Endothelial cell (in vitro differentiated cells): ENCODE data around the gene PACRG. TPM values are rescaled to one million over a fixed set of nuclear protein-coding genes. Genes with fewer than 3 reads are reported as not detected.

Source experiments
- DNase-seq: peaks from one replicate; pipeline ENCODE4 v3.0.0; 2021; ENCODE audit warnings: low spot score
- H3K27ac Mint-ChIP-seq: one replicate; pipeline ENCODE4 v1.8.0; 2021; ENCODE audit warnings: mixed read lengths, inconsistent platforms; ENCODE audit not compliant: unreplicated experiment
- H3K27me3 Mint-ChIP-seq: one replicate; pipeline ENCODE4 v1.8.0; 2021; ENCODE audit warnings: mild to moderate bottlenecking, moderate library complexity, mixed read lengths, inconsistent platforms; ENCODE audit not compliant: unreplicated experiment
- H3K36me3 Mint-ChIP-seq: one replicate; pipeline ENCODE4 v1.8.0; 2021; ENCODE audit warnings: mild to moderate bottlenecking, low read depth, mixed read lengths, inconsistent platforms; ENCODE audit not compliant: unreplicated experiment
- H3K4me1 Mint-ChIP-seq: one replicate; pipeline ENCODE4 v1.8.0; 2021; ENCODE audit warnings: mild to moderate bottlenecking, mixed read lengths, inconsistent platforms; ENCODE audit not compliant: unreplicated experiment
- H3K4me3 Mint-ChIP-seq: one replicate; pipeline ENCODE4 v1.8.0; 2021; ENCODE audit warnings: mild to moderate bottlenecking, mixed read lengths, inconsistent platforms; ENCODE audit not compliant: unreplicated experiment
- H3K9me3 Mint-ChIP-seq: one replicate; pipeline ENCODE4 v1.8.0; 2021; ENCODE audit warnings: mixed read lengths, inconsistent platforms; ENCODE audit not compliant: unreplicated experiment
- CTCF ChIP-seq: fragments of 200-600 bp; sonication (generic); IDR thresholded peaks from one replicate; pipeline ENCODE4 v1.5.0; 2021; ENCODE audit warnings: antibody characterized with exemption; ENCODE audit not compliant: unreplicated experiment
- total RNA-seq: library from RNA; stranded (reverse); fragmentation: NEBNext Ultra II Directional; extraction: Animal tissue kit (Norgen Biotek cat#: 25700); gene quantifications from one replicate; pipeline ENCODE4 v1.2.1, GENCODE V29; 2021; ENCODE audit not compliant: unreplicated experiment

Gene PACRG
- total RNA-seq, 1 donor from 2014 or later: 1.1 TPM

DNA sequence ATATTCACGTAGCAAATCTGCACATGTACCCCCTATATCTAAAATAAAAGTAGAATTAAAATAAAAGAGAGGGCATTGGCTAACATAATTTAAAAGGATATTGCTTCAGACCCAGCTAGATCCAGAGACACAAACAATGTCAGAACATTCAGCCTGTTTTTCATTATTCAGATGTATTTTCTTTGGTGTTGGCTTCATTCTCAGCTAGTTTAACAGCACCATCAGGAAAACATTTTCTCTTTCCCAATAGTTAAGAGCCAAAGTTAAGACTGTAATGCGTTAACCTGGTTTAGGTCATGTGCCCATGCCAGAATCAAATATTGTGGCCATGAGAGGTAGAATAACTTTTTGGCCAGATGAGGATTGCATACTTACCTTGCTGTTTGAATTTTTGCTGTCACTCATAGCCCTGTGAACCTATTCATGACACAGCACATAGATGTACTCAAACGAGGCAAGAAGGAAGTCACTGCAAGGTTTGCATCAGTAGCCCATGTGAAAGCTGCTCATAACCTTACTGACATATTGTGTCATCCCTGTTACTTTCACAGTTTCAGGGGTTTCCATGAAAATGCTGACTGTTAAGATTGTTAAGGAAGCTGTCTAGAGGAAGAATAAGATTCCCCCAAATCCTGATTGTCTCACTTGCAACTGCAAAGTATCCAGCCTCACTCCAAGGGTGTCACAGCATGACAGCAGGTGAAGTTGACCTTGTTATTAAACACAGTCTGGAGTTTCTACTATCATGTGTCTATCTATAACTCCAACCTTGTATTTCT is 233.1 kb downstream of the PACRG start:
- H3K4me1 Mint-ChIP-seq: peaks cover 6% of the 10 kb centered on the region
- H3K4me3 Mint-ChIP-seq: no peak overlapping the region
- no peaks in the 10 kb centered on the region for H3K27me3 Mint-ChIP-seq
- TF ChIP-seq CTCF: no peak
- DNase-seq: no peak
- no peak overlapping the region for H3K27ac Mint-ChIP-seq
- no peaks in the 10 kb centered on the region for H3K36me3 Mint-ChIP-seq
- no peaks in the 10 kb centered on the region for H3K9me3 Mint-ChIP-seq

DNA sequence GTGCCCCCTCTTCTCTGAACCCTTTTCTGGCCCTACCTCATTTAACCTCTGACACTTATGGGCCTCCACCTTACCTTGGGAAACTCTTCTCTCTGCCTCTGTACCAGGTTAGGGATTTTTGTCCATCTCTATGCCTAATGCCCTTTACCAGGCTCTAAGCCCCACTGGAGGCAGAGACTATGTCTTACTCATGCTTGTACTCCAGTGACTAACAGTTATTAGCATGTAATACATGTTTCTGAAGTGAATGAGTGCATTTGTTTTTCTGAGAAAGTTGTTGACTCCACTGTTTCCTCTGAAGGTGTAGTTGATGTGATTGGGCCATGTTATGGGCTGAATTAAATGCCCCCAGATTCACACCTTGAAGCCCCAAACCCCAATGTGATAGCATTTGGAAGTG is 234.3 kb downstream of the PACRG start:
- TF ChIP-seq CTCF: no peak
- H3K27me3 Mint-ChIP-seq: no peaks in the 10 kb centered on the region

GRCh38 chr6:162963861-162964260 is 236.1 kb downstream of the PACRG start:
- no peak for DNase-seq
- H3K4me1 Mint-ChIP-seq: peaks cover 6% of the 10 kb centered on the region
- H3K4me3 Mint-ChIP-seq: no peak overlapping the region
- TF ChIP-seq CTCF: no peak
- no peaks in the 10 kb centered on the region for H3K27me3 Mint-ChIP-seq
- H3K36me3 Mint-ChIP-seq: no peaks in the 10 kb centered on the region
- no peak overlapping the region for H3K27ac Mint-ChIP-seq
- no peaks in the 10 kb centered on the region for H3K9me3 Mint-ChIP-seq

More for the DNA sequence above, 234.3 kb downstream of the PACRG start:
- no peaks in the 10 kb centered on the region for H3K36me3 Mint-ChIP-seq
- no peaks in the 10 kb centered on the region for H3K9me3 Mint-ChIP-seq
- no peak for DNase-seq
- no peak overlapping the region for H3K4me3 Mint-ChIP-seq
- H3K4me1 Mint-ChIP-seq: peaks cover 6% of the 10 kb centered on the region
- no peak overlapping the region for H3K27ac Mint-ChIP-seq

- Mint-ChIP-seq H3K36me3 (no peaks in the 10 kb centered on the region), H3K27me3 (peaks cover 2% of the 10 kb centered on the region), H3K27ac (no peak overlapping the region), H3K4me1 (peaks cover 6% of the 10 kb centered on the region), H3K4me3 (no peak overlapping the region), H3K9me3 (no peaks in the 10 kb centered on the region)
- DNase-seq: no peak
- TF ChIP-seq CTCF: no peak
Observed at GRCh38 chr6:162964488-162965140, 236.8 kb downstream of the PACRG start.

GRCh38 chr6:162965366-162965765 is 237.6 kb downstream of the PACRG start:
- Mint-ChIP-seq H3K27ac (no peak overlapping the region), H3K9me3 (no peaks in the 10 kb centered on the region)
- no peak for DNase-seq

More at GRCh38 chr6:162965366-162965765, 237.6 kb downstream of the PACRG start:
- Mint-ChIP-seq H3K27me3 (peaks cover 2% of the 10 kb centered on the region), H3K4me1 (peaks cover 6% of the 10 kb centered on the region), H3K4me3 (no peak overlapping the region), H3K36me3 (no peaks in the 10 kb centered on the region)
- TF ChIP-seq CTCF: no peak
